Measurements from ENCODE around the gene ENAM.
"Not testable (repeated sequence)": the region's sequence is repeated elsewhere in the genome, so short reads cannot be mapped to it uniquely, and the experiment has no call there.

ENAM gene

GRCh38 chr4:70657326-70657725 is 28.8 kb downstream of the ENAM start:
- H3K9me3 ChIP-seq (ENCODE audit: control insufficient read depth, low read length), result no peaks in the 10 kb centered on the region
- WGBS, 2 experiments, result 91 to 95% methylated on average over 3 to 4 of the region's 5 CpGs
- no peaks in the 10 kb centered on the region for H3K4me1 ChIP-seq (ENCODE audit: control insufficient read depth, insufficient read depth, low read length)
- no peaks in the 10 kb centered on the region for H3K27me3 ChIP-seq (ENCODE audit: control insufficient read depth, insufficient read depth, low read length, poor library complexity, severe bottlenecking)
- H3K36me3 ChIP-seq (ENCODE audit: control insufficient read depth, insufficient read depth, low read length), result no peaks in the 10 kb centered on the region
- H3K4me3 ChIP-seq (ENCODE audit: insufficient read depth, low read depth, low read length), result no peak overlapping the region
- no peak overlapping the region for H3K27ac ChIP-seq (ENCODE audit: insufficient read depth, low read depth, low read length, poor library complexity, severe bottlenecking)

- Histone ChIP-seq H3K36me3 (ENCODE audit: control insufficient read depth, insufficient read depth, low read length) (no peaks in the 10 kb centered on the region), H3K9me3 (ENCODE audit: control insufficient read depth, low read length) (no peaks in the 10 kb centered on the region), H3K27me3 (ENCODE audit: control insufficient read depth, insufficient read depth, low read length, poor library complexity, severe bottlenecking) (no peaks in the 10 kb centered on the region), H3K27ac (ENCODE audit: insufficient read depth, low read depth, low read length, poor library complexity, severe bottlenecking) (no peak overlapping the region), H3K4me1 (ENCODE audit: control insufficient read depth, insufficient read depth, low read length) (no peaks in the 10 kb centered on the region), H3K4me3 (ENCODE audit: insufficient read depth, low read depth, low read length) (no peak overlapping the region)
- 81 to 86% methylated on average over 3 of the region's 3 CpGs for WGBS, 2 experiments
Measured at GRCh38 chr4:70658418-70658817, 29.9 kb downstream of the ENAM start.

- Histone ChIP-seq H3K9me3 (ENCODE audit: control insufficient read depth, low read length) (no peaks in the 10 kb centered on the region), H3K36me3 (ENCODE audit: control insufficient read depth, insufficient read depth, low read length) (no peaks in the 10 kb centered on the region), H3K27ac (ENCODE audit: insufficient read depth, low read depth, low read length, poor library complexity, severe bottlenecking) (no peak overlapping the region), H3K4me3 (ENCODE audit: insufficient read depth, low read depth, low read length) (no peak overlapping the region), H3K27me3 (ENCODE audit: control insufficient read depth, insufficient read depth, low read length, poor library complexity, severe bottlenecking) (no peaks in the 10 kb centered on the region), H3K4me1 (ENCODE audit: control insufficient read depth, insufficient read depth, low read length) (no peaks in the 10 kb centered on the region)
- WGBS, 2 experiments, result 86 to 91% methylated on average over 4 of the region's 4 CpGs
Measured at GRCh38 chr4:70660106-70660505, 31.6 kb downstream of the ENAM start.

- WGBS, 2 experiments, result 89 to 94% methylated on average over 5 of the region's 5 CpGs
- H3K27ac ChIP-seq (ENCODE audit: insufficient read depth, low read depth, low read length, poor library complexity, severe bottlenecking); H3K9me3 ChIP-seq (ENCODE audit: control insufficient read depth, low read length); H3K4me3 ChIP-seq (ENCODE audit: insufficient read depth, low read depth, low read length); H3K27me3 ChIP-seq (ENCODE audit: control insufficient read depth, insufficient read depth, low read length, poor library complexity, severe bottlenecking); H3K4me1 ChIP-seq (ENCODE audit: control insufficient read depth, insufficient read depth, low read length); H3K36me3 ChIP-seq (ENCODE audit: control insufficient read depth, insufficient read depth, low read length): not testable (repeated sequence)
Measured at GRCh38 chr4:70661309-70661922, 32.9 kb downstream of the ENAM start.

- H3K27ac ChIP-seq (ENCODE audit: insufficient read depth, low read depth, low read length, poor library complexity, severe bottlenecking), result no peak within 1 kb of the TSS
- no peaks in the 10 kb centered on the region for H3K27me3 ChIP-seq (ENCODE audit: control insufficient read depth, insufficient read depth, low read length, poor library complexity, severe bottlenecking)
- no peaks in the 10 kb centered on the region for H3K9me3 ChIP-seq (ENCODE audit: control insufficient read depth, low read length)
- H3K4me1 ChIP-seq (ENCODE audit: control insufficient read depth, insufficient read depth, low read length), result no peaks in the 10 kb centered on the region
- H3K4me3 ChIP-seq (ENCODE audit: insufficient read depth, low read depth, low read length), result no peak within 1 kb of the TSS
- WGBS, 2 experiments, result 73 to 93% methylated on average over 1 of the region's 1 CpG
- H3K36me3 ChIP-seq (ENCODE audit: control insufficient read depth, insufficient read depth, low read length), result no peaks in the 10 kb centered on the region
Measured at GRCh38 chr4:70666369-70666768, 37.8 kb downstream of the ENAM start, which contains the start of gene JCHAIN. JCHAIN (minus strand) TSS chr4:70666508; CDS start chr4:70666490, 18 bp downstream.

- Histone ChIP-seq H3K9me3 (ENCODE audit: control insufficient read depth, low read length) (no peaks in the 10 kb centered on the region), H3K36me3 (ENCODE audit: control insufficient read depth, insufficient read depth, low read length) (no peaks in the 10 kb centered on the region), H3K27ac (ENCODE audit: insufficient read depth, low read depth, low read length, poor library complexity, severe bottlenecking) (no peak overlapping the region), H3K27me3 (ENCODE audit: control insufficient read depth, insufficient read depth, low read length, poor library complexity, severe bottlenecking) (no peaks in the 10 kb centered on the region), H3K4me3 (ENCODE audit: insufficient read depth, low read depth, low read length) (no peak overlapping the region), H3K4me1 (ENCODE audit: control insufficient read depth, insufficient read depth, low read length) (no peaks in the 10 kb centered on the region)
- WGBS, 2 experiments, result 85 to 90% methylated on average over 3 of the region's 3 CpGs
Measured at GRCh38 chr4:70667740-70668535, 39.4 kb downstream of the ENAM start.

- Histone ChIP-seq H3K27ac (ENCODE audit: insufficient read depth, low read depth, low read length, poor library complexity, severe bottlenecking) (no peak overlapping the region), H3K27me3 (ENCODE audit: control insufficient read depth, insufficient read depth, low read length, poor library complexity, severe bottlenecking) (no peaks in the 10 kb centered on the region), H3K4me1 (ENCODE audit: control insufficient read depth, insufficient read depth, low read length) (no peaks in the 10 kb centered on the region), H3K9me3 (ENCODE audit: control insufficient read depth, low read length) (no peaks in the 10 kb centered on the region), H3K36me3 (ENCODE audit: control insufficient read depth, insufficient read depth, low read length) (no peaks in the 10 kb centered on the region), H3K4me3 (ENCODE audit: insufficient read depth, low read depth, low read length) (no peak overlapping the region)
- WGBS, 2 experiments, result 89 to 91% methylated on average over 3 of the region's 5 CpGs
Measured at GRCh38 chr4:70670332-70671014, 41.9 kb downstream of the ENAM start.

- H3K9me3 ChIP-seq (ENCODE audit: control insufficient read depth, low read length), result no peaks in the 10 kb centered on the region
- H3K4me3 ChIP-seq (ENCODE audit: insufficient read depth, low read depth, low read length), result no peak overlapping the region
- H3K36me3 ChIP-seq (ENCODE audit: control insufficient read depth, insufficient read depth, low read length), result no peaks in the 10 kb centered on the region
- H3K27ac ChIP-seq (ENCODE audit: insufficient read depth, low read depth, low read length, poor library complexity, severe bottlenecking), result no peak overlapping the region
- no peaks in the 10 kb centered on the region for H3K4me1 ChIP-seq (ENCODE audit: control insufficient read depth, insufficient read depth, low read length)
- WGBS, 2 experiments, result 88 to 94% methylated on average over 2 of the region's 2 CpGs
- H3K27me3 ChIP-seq (ENCODE audit: control insufficient read depth, insufficient read depth, low read length, poor library complexity, severe bottlenecking), result no peaks in the 10 kb centered on the region
Measured at GRCh38 chr4:70671091-70671490, 42.5 kb downstream of the ENAM start.

GRCh38 chr4:70674191-70674590 is 45.6 kb downstream of the ENAM start:
- no peaks in the 10 kb centered on the region for H3K36me3 ChIP-seq (ENCODE audit: control insufficient read depth, insufficient read depth, low read length)
- H3K27me3 ChIP-seq (ENCODE audit: control insufficient read depth, insufficient read depth, low read length, poor library complexity, severe bottlenecking), result no peaks in the 10 kb centered on the region
- H3K4me1 ChIP-seq (ENCODE audit: control insufficient read depth, insufficient read depth, low read length), result no peaks in the 10 kb centered on the region
- no peak overlapping the region for H3K27ac ChIP-seq (ENCODE audit: insufficient read depth, low read depth, low read length, poor library complexity, severe bottlenecking)
- no peak overlapping the region for H3K4me3 ChIP-seq (ENCODE audit: insufficient read depth, low read depth, low read length)
- no peaks in the 10 kb centered on the region for H3K9me3 ChIP-seq (ENCODE audit: control insufficient read depth, low read length)

- H3K9me3 ChIP-seq (ENCODE audit: control insufficient read depth, low read length), result no peaks in the 10 kb centered on the region
- H3K27ac ChIP-seq (ENCODE audit: insufficient read depth, low read depth, low read length, poor library complexity, severe bottlenecking), result no peak overlapping the region
- no peaks in the 10 kb centered on the region for H3K36me3 ChIP-seq (ENCODE audit: control insufficient read depth, insufficient read depth, low read length)
- H3K4me1 ChIP-seq (ENCODE audit: control insufficient read depth, insufficient read depth, low read length), result no peaks in the 10 kb centered on the region
- no peaks in the 10 kb centered on the region for H3K27me3 ChIP-seq (ENCODE audit: control insufficient read depth, insufficient read depth, low read length, poor library complexity, severe bottlenecking)
- 92 to 94% methylated on average over 1 of the region's 1 CpG for whole genome bisulfite sequencing, 2 experiments
- H3K4me3 ChIP-seq (ENCODE audit: insufficient read depth, low read depth, low read length), result no peak overlapping the region
Measured at GRCh38 chr4:70674731-70675130, 46.2 kb downstream of the ENAM start.

All from ectodermal cell (in vitro differentiated cells).